Upper lobe of left lung (tissue), 6 donors: ENCODE results near the gene NKAIN2. TPM values are rescaled to one million over a fixed set of nuclear protein-coding genes. Genes with fewer than 3 reads are reported as not detected.

Source experiments
- ATAC-seq, 2 donors: fragments of 200-7000 bp; cut with Tn5 transposase; one replicate each; pipeline ENCODE4 v1.9.1; 2022; ENCODE audit warnings: mild to moderate bottlenecking in 2 of 2, moderate library complexity in 2 of 2; ENCODE audit not compliant: low FRiP score in 2 of 2
- DNase-seq, 2 donors: peaks; one replicate each; pipeline ENCODE4 v3.0.0-alpha.2; 2019 to 2020
- H3K27ac ChIP-seq, 4 donors: fragments of 200-600 bp; sonication (generic); one replicate each; pipeline ENCODE4 v1.5.1; 2016 to 2019
- H3K27me3 ChIP-seq, 4 donors: fragments of 200-600 bp; sonication (generic); one replicate each; pipeline ENCODE4 v1.5.1; 2017 to 2019
- H3K36me3 ChIP-seq, 4 donors: fragments of 200-600 bp; sonication (generic); one replicate each; pipeline ENCODE4 v1.5.1; 2016 to 2019
- H3K4me1 ChIP-seq, 4 donors: fragments of 200-600 bp; sonication (generic); one replicate each; pipeline ENCODE4 v1.5.1; 2018 to 2019
- H3K4me3 ChIP-seq, 4 donors: fragments of 200-600 bp; sonication (generic); one replicate each; pipeline ENCODE4 v1.5.1; 2017 to 2019; ENCODE audit warnings: mild to moderate bottlenecking in 2 of 4, moderate library complexity in 1 of 4
- H3K9me3 ChIP-seq, 4 donors: fragments of 200-600 bp; sonication (generic); one replicate each; pipeline ENCODE4 v1.5.1; 2018 to 2019
- CTCF ChIP-seq, 6 experiments: fragments of 450-650 bp in 4 of 6; fragments of 200-600 bp in 2 of 6; sonication (generic) in 2 of 6; IDR thresholded peaks; one replicate each; pipeline ENCODE4 v1.5.1; 2016 to 2019; ENCODE audit warnings: antibody characterized with exemption in 6 of 6
- EP300 ChIP-seq, 4 donors: sonication (generic); formaldehyde crosslinking; IDR thresholded peaks; one replicate each; pipeline ENCODE4 v1.5.1; 2017; ENCODE audit warnings: antibody characterized with exemption in 4 of 4, control low read depth in 2 of 4
- POLR2A ChIP-seq, 4 donors: fragments of 450-650 bp; IDR thresholded peaks; one replicate each; pipeline ENCODE4 v1.5.1; 2016 to 2017; ENCODE audit warnings: antibody characterized with exemption in 4 of 4, mild to moderate bottlenecking in 2 of 4
- POLR2AphosphoS5 ChIP-seq, 2 donors: sonication (generic); formaldehyde crosslinking; IDR thresholded peaks; one replicate each; pipeline ENCODE4 v1.5.1; 2017; ENCODE audit warnings: antibody characterized with exemption in 2 of 2
- WGBS, 2 donors: methylation state at CpG; one replicate each; pipeline ENCODE4 v1.1.5; 2017 to 2018; 5-methylcytosine and 5-hydroxymethylcytosine counted together
- total RNA-seq, 6 donors: library from RNA; depleted of rRNA in 4 of 6; stranded (reverse); fragments of >200 nt in 4 of 6; gene quantifications; one replicate each; pipeline versions ENCODE4 v1.1.0 to v1.2.1, GENCODE V29; 2016 to 2021
- donor health status: DM: no; HTN: no; CAD: no; lungs with moderate emphysema.
- donor health status: DM: no; HTN: yes; CAD: no; lungs with severe emphysema.

Gene NKAIN2
- total RNA-seq, 6 donors from 2014 or later = 0.13 to 0.20 TPM; not detected in 4

GRCh38 chr6:124466949-124467348 lies 663.3 kb downstream of the NKAIN2 start:
- Histone ChIP-seq H3K9me3 (no peaks in the 10 kb centered on the region), H3K36me3 (no peaks in the 10 kb centered on the region), H3K4me1 (no peaks in the 10 kb centered on the region), H3K27me3 (no peaks in the 10 kb centered on the region), H3K27ac (no peak overlapping the region), H3K4me3 (no peak overlapping the region)
- ATAC-seq = no peak
- no peak for TF ChIP-seq CTCF (IDR thresholded peaks at IDR 0.05)
- TF ChIP-seq EP300 (IDR thresholded peaks at IDR 0.05) = no peak
- TF ChIP-seq POLR2A (IDR thresholded peaks at IDR 0.05) = no peak
- no peak for TF ChIP-seq POLR2AphosphoS5 (IDR thresholded peaks at IDR 0.05)
- DNase-seq = no peak
- WGBS, 2 donors = 76 to 78% methylated on average over 2 of the region's 2 CpGs

DNA sequence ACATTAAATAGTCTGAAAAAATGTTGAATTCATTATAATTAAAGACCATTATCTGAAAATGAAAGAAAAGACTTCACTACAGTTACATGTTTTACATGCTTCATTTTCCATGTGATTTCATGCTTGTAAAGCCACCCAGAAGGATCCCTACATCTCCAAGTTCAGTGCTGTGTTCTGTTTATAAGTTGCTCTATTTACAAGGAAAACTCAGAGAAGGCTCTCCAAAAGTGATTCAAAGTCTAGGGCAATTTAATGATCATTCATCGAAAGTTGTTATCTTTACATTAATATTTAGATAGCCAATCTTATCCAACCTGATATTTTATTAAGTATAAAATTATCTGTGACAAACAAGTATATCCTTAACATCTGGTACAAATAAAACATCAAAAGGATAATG lies 663.7 kb downstream of the NKAIN2 start:
- Histone ChIP-seq H3K27me3 (no peaks in the 10 kb centered on the region), H3K4me1 (no peaks in the 10 kb centered on the region), H3K4me3 (no peak overlapping the region), H3K9me3 (no peaks in the 10 kb centered on the region), H3K36me3 (no peaks in the 10 kb centered on the region), H3K27ac (no peak overlapping the region)
- 67% methylated on average over 1 of the region's 1 CpG for WGBS, 2 donors
- no peak for DNase-seq
- TF ChIP-seq CTCF (IDR thresholded peaks at IDR 0.05) (no peak), POLR2A (IDR thresholded peaks at IDR 0.05) (no peak), EP300 (IDR thresholded peaks at IDR 0.05) (no peak), POLR2AphosphoS5 (IDR thresholded peaks at IDR 0.05) (no peak)
- ATAC-seq = no peak

- Histone ChIP-seq H3K27me3 (no peaks in the 10 kb centered on the region), H3K9me3 (no peaks in the 10 kb centered on the region), H3K4me3 (no peak overlapping the region), H3K36me3 (no peaks in the 10 kb centered on the region), H3K4me1 (no peaks in the 10 kb centered on the region), H3K27ac (no peak overlapping the region)
- DNase-seq = no peak
- no peak for TF ChIP-seq CTCF (IDR thresholded peaks at IDR 0.05)
- no peak for TF ChIP-seq POLR2A (IDR thresholded peaks at IDR 0.05)
- no peak for TF ChIP-seq POLR2AphosphoS5 (IDR thresholded peaks at IDR 0.05)
- TF ChIP-seq EP300 (IDR thresholded peaks at IDR 0.05) = no peak
- no peak for ATAC-seq
Measured at GRCh38 chr6:124470803-124471202, 667.1 kb downstream of the NKAIN2 start.

DNA sequence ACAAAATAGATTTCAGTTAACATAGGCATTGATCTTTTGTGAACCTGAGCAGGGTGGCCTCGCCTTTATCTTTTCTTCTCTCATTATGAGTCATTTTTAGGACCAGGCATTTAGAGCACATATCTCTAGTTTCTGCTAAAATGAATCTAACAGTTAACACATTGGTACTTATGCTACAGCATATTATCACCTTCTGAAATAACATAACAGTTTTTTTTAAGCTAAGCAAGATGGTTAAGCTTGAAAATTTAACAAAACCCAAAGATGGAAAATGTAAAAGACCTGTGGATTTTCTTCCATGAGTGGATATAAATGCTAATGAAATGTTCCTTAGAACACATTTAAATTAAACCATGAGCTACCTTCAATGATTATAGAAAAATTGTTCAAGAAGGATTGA lies 671.5 kb downstream of the NKAIN2 start:
- ATAC-seq = no peak
- no peak overlapping the region for H3K27ac ChIP-seq
- DNase-seq = no peak
- H3K4me1 ChIP-seq = no peaks in the 10 kb centered on the region
- TF ChIP-seq POLR2AphosphoS5 (IDR thresholded peaks at IDR 0.05) = no peak
- TF ChIP-seq POLR2A (IDR thresholded peaks at IDR 0.05) = no peak
- TF ChIP-seq CTCF (IDR thresholded peaks at IDR 0.05) = no peak
- no peak for TF ChIP-seq EP300 (IDR thresholded peaks at IDR 0.05)
- H3K36me3 ChIP-seq = no peaks in the 10 kb centered on the region
- H3K9me3 ChIP-seq = no peaks in the 10 kb centered on the region
- 75 to 83% methylated on average over 1 of the region's 1 CpG for whole genome bisulfite sequencing, 2 donors
- no peaks in the 10 kb centered on the region for H3K27me3 ChIP-seq
- H3K4me3 ChIP-seq = no peak overlapping the region

DNA sequence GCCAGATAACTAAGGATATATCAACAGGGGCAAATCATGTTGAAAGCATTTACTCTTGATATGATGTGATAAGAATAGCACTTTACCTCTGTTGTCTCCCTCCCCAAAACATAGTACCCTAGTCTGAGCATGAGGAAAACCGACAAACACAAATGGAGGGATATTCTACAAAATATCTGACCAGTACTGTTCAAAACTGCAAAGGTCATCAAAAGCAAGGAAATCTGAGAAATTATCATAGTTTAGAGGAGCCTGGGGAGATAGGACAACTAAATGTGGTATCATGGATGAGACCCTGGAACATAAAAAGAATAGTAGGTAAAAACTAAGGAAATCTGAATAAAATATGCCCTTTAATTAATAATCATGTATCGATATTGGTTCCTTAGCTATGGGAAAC lies 675.2 kb downstream of the NKAIN2 start:
- DNase-seq = no peak
- no peaks in the 10 kb centered on the region for H3K27me3 ChIP-seq
- TF ChIP-seq POLR2A (IDR thresholded peaks at IDR 0.05) = no peak
- TF ChIP-seq CTCF (IDR thresholded peaks at IDR 0.05) = no peak
- TF ChIP-seq EP300 (IDR thresholded peaks at IDR 0.05) = no peak
- no peak for TF ChIP-seq POLR2AphosphoS5 (IDR thresholded peaks at IDR 0.05)
- no peak overlapping the region for H3K4me3 ChIP-seq
- 87 to 94% methylated on average over 2 of the region's 2 CpGs for WGBS, 2 donors
- no peaks in the 10 kb centered on the region for H3K36me3 ChIP-seq
- H3K9me3 ChIP-seq = no peaks in the 10 kb centered on the region
- no peaks in the 10 kb centered on the region for H3K4me1 ChIP-seq
- H3K27ac ChIP-seq = no peak overlapping the region
- no peak for ATAC-seq
